BLaER1 (cell line): ENCODE measurements around the gene HDHD2.

Source experiments
- H3K27ac ChIP-seq: shearing (Covaris generic); formaldehyde crosslinking; 2 replicates; pipeline ENCODE4 v1.8.1; 2022
- H3K27me3 ChIP-seq: shearing (Covaris generic); formaldehyde crosslinking; 2 replicates; pipeline ENCODE4 v1.8.1; 2022
- H3K36me3 ChIP-seq: shearing (Covaris generic); formaldehyde crosslinking; 2 replicates; pipeline ENCODE4 v1.8.1; 2022
- H3K4me1 ChIP-seq: shearing (Covaris generic); formaldehyde crosslinking; 2 replicates; pipeline ENCODE4 v1.8.1; 2022
- H3K4me2 ChIP-seq: shearing (Covaris generic); formaldehyde crosslinking; 2 replicates; pipeline ENCODE4 v1.8.1; 2022
- H3K4me3 ChIP-seq: shearing (Covaris generic); formaldehyde crosslinking; 2 replicates; pipeline ENCODE4 v1.8.1; 2022
- H3K9ac ChIP-seq: shearing (Covaris generic); formaldehyde crosslinking; 2 replicates; pipeline ENCODE4 v1.8.1; 2022
- H3K9me3 ChIP-seq: shearing (Covaris generic); formaldehyde crosslinking; 2 replicates; pipeline ENCODE4 v1.8.1; 2022
- H4K20me1 ChIP-seq: shearing (Covaris generic); formaldehyde crosslinking; 2 replicates; pipeline ENCODE4 v1.8.1; 2022
- Cebpa-rat ChIP-seq: shearing (Covaris generic); IDR thresholded peaks from 2 replicates; pipeline ENCODE4 v1.8.1; 2022

Gene HDHD2

GRCh38 chr18:47150824-47151366, 595 bp upstream of the HDHD2 start:
- peak overlapping the region; percentile 95 for H3K4me2 ChIP-seq
- peaks cover 25% of the 10 kb centered on the region for H3K4me1 ChIP-seq
- H3K36me3 ChIP-seq = peaks cover 24% of the 10 kb centered on the region
- 0 out of 2 replicates have a peak, but pooled peaks cover under 1% of the 10 kb centered on the region for H3K9me3 ChIP-seq
- H3K27me3 ChIP-seq = no peaks in the 10 kb centered on the region
- peak overlapping the region; percentile 87 for H3K27ac ChIP-seq
- peak overlapping the region; percentile 87 for H3K9ac ChIP-seq
- H4K20me1 ChIP-seq = peaks cover 20% of the 10 kb centered on the region; the same call in 1 of the 2 replicates
- TF ChIP-seq Cebpa-rat = no peak
- peak overlapping the region; percentile 86 for H3K4me3 ChIP-seq

- no peaks in the 10 kb centered on the region for H3K27me3 ChIP-seq
- peak overlapping the region; percentile 87 for H3K9ac ChIP-seq
- peak overlapping the region; percentile 86 for H3K4me3 ChIP-seq
- peak overlapping the region; percentile 95 for H3K4me2 ChIP-seq
- 0 out of 2 replicates have a peak, but pooled peaks cover 3% of the 10 kb centered on the region for H3K9me3 ChIP-seq
- no peak for TF ChIP-seq Cebpa-rat
- peaks cover 26% of the 10 kb centered on the region for H3K4me1 ChIP-seq
- peaks cover 25% of the 10 kb centered on the region for H3K36me3 ChIP-seq
- H3K27ac ChIP-seq = peak overlapping the region; percentile 87
- H4K20me1 ChIP-seq = peaks cover 33% of the 10 kb centered on the region
Measured at GRCh38 chr18:47149457-47150028, 757 bp downstream of the HDHD2 start.

GRCh38 chr18:47146206-47146605, 4.1 kb downstream of the HDHD2 start:
- Histone ChIP-seq H3K36me3 (peaks cover 12% of the 10 kb centered on the region), H3K4me3 (no peak overlapping the region), H3K9ac (no peak overlapping the region), H3K9me3 (0 out of 2 replicates have a peak, but pooled peaks cover 3% of the 10 kb centered on the region), H3K27me3 (no peaks in the 10 kb centered on the region), H3K4me1 (peaks cover 28% of the 10 kb centered on the region), H3K27ac (no peak overlapping the region), H4K20me1 (peaks cover 43% of the 10 kb centered on the region), H3K4me2 (no peak overlapping the region)
- no peak for TF ChIP-seq Cebpa-rat

- 0 out of 2 replicates have a peak overlapping the region, but pooled peaks have one; percentile 2 for H3K4me2 ChIP-seq
- H3K36me3 ChIP-seq = peaks cover 20% of the 10 kb centered on the region
- H3K27me3 ChIP-seq = no peaks in the 10 kb centered on the region
- 0 out of 2 replicates have a peak, but pooled peaks cover 3% of the 10 kb centered on the region for H3K9me3 ChIP-seq
- no peak overlapping the region for H3K9ac ChIP-seq
- H4K20me1 ChIP-seq = peaks cover 43% of the 10 kb centered on the region
- peaks cover 11% of the 10 kb centered on the region for H3K4me1 ChIP-seq
- H3K4me3 ChIP-seq = no peak overlapping the region
- H3K27ac ChIP-seq = no peak overlapping the region
- no peak for TF ChIP-seq Cebpa-rat
Measured at GRCh38 chr18:47143899-47144485, 6.3 kb downstream of the HDHD2 start.

GRCh38 chr18:47143153-47143552, 7.1 kb downstream of the HDHD2 start:
- peaks cover 20% of the 10 kb centered on the region for H3K36me3 ChIP-seq
- no peak overlapping the region for H3K9ac ChIP-seq
- H3K4me2 ChIP-seq = no peak overlapping the region
- H3K27ac ChIP-seq = no peak overlapping the region
- TF ChIP-seq Cebpa-rat = no peak
- H3K27me3 ChIP-seq = no peaks in the 10 kb centered on the region
- H3K4me1 ChIP-seq = peaks cover 10% of the 10 kb centered on the region
- H3K4me3 ChIP-seq = no peak overlapping the region
- 0 out of 2 replicates have a peak, but pooled peaks cover 3% of the 10 kb centered on the region for H3K9me3 ChIP-seq
- H4K20me1 ChIP-seq = peaks cover 39% of the 10 kb centered on the region

GRCh38 chr18:47141289-47141688, 9.0 kb downstream of the HDHD2 start:
- Histone ChIP-seq H3K27ac (no peak overlapping the region), H4K20me1 (peaks cover 27% of the 10 kb centered on the region), H3K4me2 (no peak overlapping the region), H3K4me1 (peaks cover 10% of the 10 kb centered on the region), H3K36me3 (peaks cover 28% of the 10 kb centered on the region), H3K4me3 (no peak overlapping the region), H3K27me3 (no peaks in the 10 kb centered on the region), H3K9me3 (0 out of 2 replicates have a peak, but pooled peaks cover 3% of the 10 kb centered on the region), H3K9ac (no peak overlapping the region)
- TF ChIP-seq Cebpa-rat = no peak

- TF ChIP-seq Cebpa-rat = no peak
- peak overlapping the region; percentile 74 for H3K4me2 ChIP-seq
- no peak overlapping the region for H3K4me3 ChIP-seq
Measured at GRCh38 chr18:47121146-47121545, 29.2 kb downstream of the HDHD2 start.

GRCh38 chr18:47120428-47120827, 29.9 kb downstream of the HDHD2 start:
- Histone ChIP-seq H3K4me2 (peak overlapping the region; percentile 74), H3K4me3 (no peak overlapping the region; the same call in 1 of the 2 replicates), H3K27me3 (no peaks in the 10 kb centered on the region), H4K20me1 (peaks cover 16% of the 10 kb centered on the region), H3K9me3 (0 out of 2 replicates have a peak, but pooled peaks cover 5% of the 10 kb centered on the region), H3K27ac (no peak overlapping the region), H3K36me3 (peaks cover 40% of the 10 kb centered on the region), H3K9ac (no peak overlapping the region; the same call in 1 of the 2 replicates), H3K4me1 (peaks cover 31% of the 10 kb centered on the region)
- TF ChIP-seq Cebpa-rat = no peak

More at GRCh38 chr18:47121146-47121545, 29.2 kb downstream of the HDHD2 start:
- Histone ChIP-seq H3K9me3 (0 out of 2 replicates have a peak, but pooled peaks cover 5% of the 10 kb centered on the region), H3K9ac (no peak overlapping the region), H3K27ac (no peak overlapping the region), H4K20me1 (peaks cover 10% of the 10 kb centered on the region), H3K4me1 (peaks cover 31% of the 10 kb centered on the region), H3K27me3 (no peaks in the 10 kb centered on the region), H3K36me3 (peaks cover 37% of the 10 kb centered on the region)

- H3K4me3 ChIP-seq = no peak overlapping the region
- H3K36me3 ChIP-seq = peaks cover 45% of the 10 kb centered on the region
- no peak for TF ChIP-seq Cebpa-rat
- H3K27ac ChIP-seq = no peak overlapping the region
- H3K9ac ChIP-seq = no peak overlapping the region
- no peaks in the 10 kb centered on the region for H3K27me3 ChIP-seq
- peaks cover 31% of the 10 kb centered on the region for H3K4me1 ChIP-seq
- H4K20me1 ChIP-seq = peaks cover 22% of the 10 kb centered on the region
- 0 out of 2 replicates have a peak, but pooled peaks cover 5% of the 10 kb centered on the region for H3K9me3 ChIP-seq
- H3K4me2 ChIP-seq = no peak overlapping the region
Measured at GRCh38 chr18:47118981-47119380, 31.3 kb downstream of the HDHD2 start.

GRCh38 chr18:47115205-47115604, 35.1 kb downstream of the HDHD2 start:
- Histone ChIP-seq H3K4me3 (no peak overlapping the region), H3K9ac (no peak overlapping the region), H3K4me2 (no peak overlapping the region), H3K4me1 (peaks cover 10% of the 10 kb centered on the region), H3K27ac (no peak overlapping the region), H3K9me3 (0 out of 2 replicates have a peak, but pooled peaks cover 5% of the 10 kb centered on the region), H3K36me3 (peaks cover 70% of the 10 kb centered on the region), H4K20me1 (0 out of 2 replicates have a peak, but pooled peaks cover 12% of the 10 kb centered on the region), H3K27me3 (no peaks in the 10 kb centered on the region)
- TF ChIP-seq Cebpa-rat = no peak
